HCT116 (cell line): ENCODE results near the gene MICALL2. TPM values are rescaled to one million over a fixed set of nuclear protein-coding genes. Genes with fewer than 3 reads are reported as not detected.

Experiments
- ATAC-seq: fragments of 200-7000 bp; cut with Tn5 transposase; 2 replicates; pipeline ENCODE4 v1.9.1; 2020; ENCODE audit warnings: mild to moderate bottlenecking, moderate library complexity
- BruUV-seq: library from RNA; stranded (reverse); fragments of 400-500 nt; replicated peaks from 2 replicates; lab custom pipeline; 2021; lab: Mats Ljungman, UMichigan
- CTCF ChIA-PET: fragments of 300-600 bp; sonication (Branson Sonifier 250); formaldehyde crosslinking; loops from one replicate; lab custom pipeline; 2021; ENCODE audit warnings: antibody characterized with exemption; lab: Charles Lee
- POLR2A ChIA-PET: fragments of 300-600, 350-600 bp; sonication (Branson Sonifier 250); formaldehyde crosslinking; loops from one replicate; lab custom pipeline; 2021; ENCODE audit warnings: antibody characterized with exemption; lab: Charles Lee
- RAD21 ChIA-PET, 2 experiments: fragments of 300-600 bp; sonication (Branson Sonifier 250); formaldehyde crosslinking; loops; one replicate each; lab custom pipeline; 2023; ENCODE audit warnings: low total read pairs in 2 of 2; ENCODE audit not compliant: uncharacterized antibody in 2 of 2, unreplicated experiment in 2 of 2, low non-redundant PET in 1 of 2; lab: Charles Lee
- DNase-seq: peaks from one replicate; pipeline ENCODE4 v3.0.0-alpha.2; 2010; ENCODE audit warnings: low read depth, low spot score
- H2AFZ ChIP-seq: fragments of 200-600 bp; shearing (Covaris generic), sonication (generic); 2 replicates; pipeline ENCODE4 v1.6.1; 2017; ENCODE audit warnings: low read depth, mixed run types, mixed read lengths, antibody characterized with exemption, low read length; ENCODE audit not compliant: poor library complexity, severe bottlenecking
- H3K27ac ChIP-seq: 2 replicates; pipeline ENCODE4 v1.5.1; 2012; ENCODE audit warnings: low read depth, low read length
- H3K27me3 ChIP-seq: fragments of 200-600 bp; sonication (generic); 2 replicates; pipeline ENCODE4 v1.6.1; 2016; ENCODE audit warnings: mixed run types, low read length, mixed read lengths; ENCODE audit not compliant: insufficient read depth
- H3K36me3 ChIP-seq, 2 experiments: fragments of 200-500 bp in 1 of 2; fragments of 200-600 bp in 1 of 2; sonication (Bioruptor generic) in 1 of 2; sonication (generic) in 1 of 2; 2 replicates each; pipeline versions ENCODE4 v1.5.1 to v1.6.1; 2014 to 2016; ENCODE audit warnings: low read length in 2 of 2, inconsistent platforms in 1 of 2, mixed read lengths in 1 of 2, mixed run types in 1 of 2; ENCODE audit not compliant: insufficient read depth in 2 of 2, control insufficient read depth in 1 of 2
- H3K4me1 ChIP-seq, 2 experiments: fragments of 200-600 bp in 1 of 2; sonication (generic) in 1 of 2; 2 replicates each; pipeline versions ENCODE4 v1.5.1 to v1.6.1; 2012 to 2017; ENCODE audit warnings: low read length in 2 of 2, inconsistent platforms in 1 of 2, mild to moderate bottlenecking in 1 of 2, mixed read lengths in 1 of 2, mixed run types in 1 of 2, moderate library complexity in 1 of 2; ENCODE audit not compliant: insufficient read depth in 2 of 2, control insufficient read depth in 1 of 2
- H3K4me2 ChIP-seq: fragments of 200-600 bp; sonication (generic); 2 replicates; pipeline ENCODE4 v1.6.1; 2017; ENCODE audit warnings: mixed run types, low read length, mixed read lengths
- H3K4me3 ChIP-seq, 2 experiments: fragments of 200-600 bp in 1 of 2; sonication (generic) in 1 of 2; replicated peaks in 1 of 2; 2 replicates each; pipeline ENCODE4 v1.5.1; 2011 to 2016; ENCODE audit warnings: low read length in 2 of 2, control low read depth in 1 of 2, low read depth in 1 of 2, mild to moderate bottlenecking in 1 of 2, mixed read lengths in 1 of 2, mixed run types in 1 of 2
- H3K79me2 ChIP-seq: fragments of 200-600 bp; sonication (generic); 2 replicates; pipeline ENCODE4 v1.6.1; 2017; ENCODE audit warnings: mild to moderate bottlenecking, mixed run types, low read length, moderate library complexity, mixed read lengths; ENCODE audit not compliant: insufficient read depth
- H3K9ac ChIP-seq: fragments of 200-600 bp; sonication (generic); 2 replicates; pipeline ENCODE4 v1.6.1; 2016; ENCODE audit warnings: low read length, mixed read lengths
- H3K9me2 ChIP-seq: fragments of 200-600 bp; sonication (generic), shearing (Covaris generic); 2 replicates; pipeline ENCODE4 v1.6.1; 2017; ENCODE audit warnings: mixed run types, mild to moderate bottlenecking, moderate library complexity; ENCODE audit not compliant: insufficient read depth
- H3K9me3 ChIP-seq, 2 experiments: fragments of 200-500 bp in 1 of 2; fragments of 200-600 bp in 1 of 2; sonication (Bioruptor generic) in 1 of 2; sonication (generic) in 1 of 2; 2 replicates each; pipeline ENCODE4 v1.6.1; 2014 to 2017; ENCODE audit warnings: low read length in 2 of 2, mixed read lengths in 2 of 2, inconsistent platforms in 1 of 2, low read depth in 1 of 2, mild to moderate bottlenecking in 1 of 2, mixed run types in 1 of 2, moderate library complexity in 1 of 2; ENCODE audit not compliant: control insufficient read depth in 1 of 2, insufficient read depth in 1 of 2
- H4K20me1 ChIP-seq: fragments of 200-600 bp; sonication (generic), shearing (Covaris generic); 2 replicates; pipeline ENCODE4 v1.6.1; 2017; ENCODE audit warnings: mixed run types, mild to moderate bottlenecking, moderate library complexity; ENCODE audit not compliant: insufficient read depth
- CBX3 ChIP-seq: IDR thresholded peaks from 2 replicates; pipeline ENCODE4 v1.6.1; 2012; ENCODE audit warnings: low read depth
- CEBPB ChIP-seq: IDR thresholded peaks from 2 replicates; pipeline ENCODE4 v1.6.1; 2012; ENCODE audit warnings: low read depth
- EGR1 ChIP-seq: IDR thresholded peaks from 2 replicates; pipeline ENCODE4 v1.6.1; 2012; ENCODE audit warnings: low read depth
- EZH2 ChIP-seq: fragments of 200-600 bp; sonication (generic); IDR thresholded peaks from 2 replicates; pipeline ENCODE4 v1.6.1; 2017; ENCODE audit warnings: antibody characterized with exemption, mixed run types
- EZH2phosphoT487 ChIP-seq: fragments of 200-600 bp; IDR thresholded peaks from 2 replicates; pipeline ENCODE4 v1.6.1; 2018; ENCODE audit warnings: antibody characterized with exemption, borderline replicate concordance
- JUND ChIP-seq: IDR thresholded peaks from 2 replicates; pipeline ENCODE4 v1.6.1; 2012
- POLR2A ChIP-seq: IDR thresholded peaks from 2 replicates; pipeline ENCODE4 v1.7.0; 2011; ENCODE audit warnings: borderline replicate concordance; ENCODE audit not compliant: insufficient read depth, insufficient read length; ENCODE audit errors: extremely low read depth
- POLR2AphosphoS5 ChIP-seq: IDR thresholded peaks from 2 replicates; pipeline ENCODE4 v1.6.1; 2011; ENCODE audit warnings: mild to moderate bottlenecking, low read depth, low read length, moderate library complexity
- RAD21 ChIP-seq: IDR thresholded peaks from 2 replicates; pipeline ENCODE4 v1.6.1; 2012; ENCODE audit warnings: low read depth, mild to moderate bottlenecking
- SIN3A ChIP-seq: IDR thresholded peaks from 2 replicates; pipeline ENCODE4 v1.6.1; 2012; ENCODE audit warnings: low read depth
- SP1 ChIP-seq: IDR thresholded peaks from 2 replicates; pipeline ENCODE4 v1.6.1; 2012; ENCODE audit warnings: low read depth
- SRF ChIP-seq: IDR thresholded peaks from 2 replicates; pipeline ENCODE4 v1.6.1; 2012; ENCODE audit warnings: low read depth
- YY1 ChIP-seq: IDR thresholded peaks from 2 replicates; pipeline ENCODE4 v1.6.1; 2011; ENCODE audit warnings: low read length, low read depth, moderate library complexity, mild to moderate bottlenecking; ENCODE audit not compliant: insufficient replicate concordance; ENCODE audit errors: extremely low read depth
- ZFX ChIP-seq: fragments of 450-650 bp; IDR thresholded peaks from 2 replicates; pipeline ENCODE4 v1.6.1; 2017
- ZNF274 ChIP-seq: fragments of 200-500 bp; sonication (Bioruptor generic); IDR thresholded peaks from 2 replicates; pipeline ENCODE4 v1.6.1; 2014; ENCODE audit warnings: mild to moderate bottlenecking, low read depth, low read length, inconsistent platforms
- intact Hi-C: fragments of 100-400 bp; cut with micrococcal nuclease; formaldehyde crosslinking; loops from 2 replicates; pipeline ENCODE4 v1.10.0; 2022
- total RNA-seq: library from RNA; stranded (reverse); gene quantifications from one replicate; pipeline ENCODE4 v1.2.1, GENCODE V29; 2021; ENCODE audit not compliant: unreplicated experiment
- TF ChIP-seq, protein P1 (sequence below), 3 experiments: fragments of 200-600 bp in 1 of 3; sonication (generic) in 1 of 3; IDR thresholded peaks in 2 of 3; conservative IDR thresholded peaks in 1 of 3; 2 replicates each; pipeline ENCODE4 v1.5.1; 2012 to 2017; ENCODE audit warnings: low read depth in 2 of 3, low read length in 2 of 3, antibody characterized with exemption in 1 of 3, borderline replicate concordance in 1 of 3, control low read depth in 1 of 3, mild to moderate bottlenecking in 1 of 3, mixed read lengths in 1 of 3, mixed run types in 1 of 3, moderate library complexity in 1 of 3; ENCODE audit not compliant: insufficient read depth in 1 of 3
- TF ChIP-seq, protein P2 (sequence below): IDR thresholded peaks from 2 replicates; pipeline ENCODE4 v1.6.1; 2012; ENCODE audit warnings: low read depth
- TF ChIP-seq, protein P3 (sequence below): IDR thresholded peaks from 2 replicates; pipeline ENCODE4 v1.6.1; 2011; ENCODE audit warnings: mild to moderate bottlenecking, low read length, moderate library complexity; ENCODE audit not compliant: insufficient replicate concordance; ENCODE audit errors: extremely low read depth
- TF ChIP-seq, protein P4 (sequence below): IDR thresholded peaks from 2 replicates; pipeline ENCODE4 v1.6.1; 2012
- TF ChIP-seq, protein P5 (sequence below): IDR thresholded peaks from 2 replicates; pipeline ENCODE4 v1.6.1; 2012

MICALL2 gene
- total RNA-seq, 1 experiment from 2014 or later: 60.7 TPM

DNA sequence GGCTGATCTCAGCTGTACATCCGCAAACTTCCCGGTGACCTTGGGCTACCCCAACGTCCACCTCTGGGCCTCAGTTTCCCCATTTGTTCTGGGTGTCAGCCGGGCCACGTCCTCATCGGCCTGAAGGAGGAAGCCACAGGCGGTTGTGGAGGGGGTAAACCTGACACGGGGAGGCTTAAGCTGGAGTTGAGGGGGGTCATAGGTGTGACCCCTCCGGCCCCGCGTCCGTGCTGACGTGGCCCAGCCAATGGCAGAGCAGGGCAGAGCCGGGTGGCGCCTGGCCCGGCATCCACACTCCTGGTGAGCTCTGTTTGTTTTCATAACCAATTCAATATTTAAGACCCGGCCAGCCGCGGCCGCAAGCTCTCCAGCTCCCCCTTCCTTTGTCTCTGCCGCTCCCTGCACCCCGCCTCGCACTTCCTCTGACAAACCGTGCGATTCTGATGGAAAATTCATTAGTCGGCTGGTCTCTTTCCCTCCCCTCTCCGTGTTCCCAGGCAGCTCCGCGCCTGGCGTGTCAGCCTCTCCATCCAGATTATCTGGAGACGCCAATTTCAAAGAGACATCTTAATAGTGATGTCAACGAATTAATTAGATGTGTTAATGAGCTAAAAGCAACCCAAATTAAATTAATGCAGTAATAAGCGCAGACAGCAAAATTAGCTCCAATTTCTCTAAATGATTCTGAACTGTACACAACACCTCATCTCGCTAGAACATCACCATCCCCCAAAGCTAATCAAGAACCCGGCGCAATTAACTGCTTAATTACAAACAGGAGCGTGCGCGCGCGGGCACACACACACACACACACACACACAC is 55.4 kb downstream of the MICALL2 start:
- ChIA-PET RAD21 (no interaction called here), POLR2A (no interaction called here), CTCF (interaction anchor here (1.4 kb wide), 1 partner anchor 9 kb away, joined by 3 read pairs; no protein-coding TSS in a partner anchor)
- H3K27ac ChIP-seq: no peak overlapping the region
- no peaks in the 10 kb centered on the region for H4K20me1 ChIP-seq
- peak overlapping the region; percentile 42; the same call in 1 of the 2 replicates for H3K4me2 ChIP-seq
- no peak overlapping the region for H3K4me3 ChIP-seq
- TF ChIP-seq, protein P1, sequence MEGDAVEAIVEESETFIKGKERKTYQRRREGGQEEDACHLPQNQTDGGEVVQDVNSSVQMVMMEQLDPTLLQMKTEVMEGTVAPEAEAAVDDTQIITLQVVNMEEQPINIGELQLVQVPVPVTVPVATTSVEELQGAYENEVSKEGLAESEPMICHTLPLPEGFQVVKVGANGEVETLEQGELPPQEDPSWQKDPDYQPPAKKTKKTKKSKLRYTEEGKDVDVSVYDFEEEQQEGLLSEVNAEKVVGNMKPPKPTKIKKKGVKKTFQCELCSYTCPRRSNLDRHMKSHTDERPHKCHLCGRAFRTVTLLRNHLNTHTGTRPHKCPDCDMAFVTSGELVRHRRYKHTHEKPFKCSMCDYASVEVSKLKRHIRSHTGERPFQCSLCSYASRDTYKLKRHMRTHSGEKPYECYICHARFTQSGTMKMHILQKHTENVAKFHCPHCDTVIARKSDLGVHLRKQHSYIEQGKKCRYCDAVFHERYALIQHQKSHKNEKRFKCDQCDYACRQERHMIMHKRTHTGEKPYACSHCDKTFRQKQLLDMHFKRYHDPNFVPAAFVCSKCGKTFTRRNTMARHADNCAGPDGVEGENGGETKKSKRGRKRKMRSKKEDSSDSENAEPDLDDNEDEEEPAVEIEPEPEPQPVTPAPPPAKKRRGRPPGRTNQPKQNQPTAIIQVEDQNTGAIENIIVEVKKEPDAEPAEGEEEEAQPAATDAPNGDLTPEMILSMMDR (IDR thresholded peaks at IDR 0.05 in 2 of 3, conservative IDR thresholded peaks at IDR 0.05 in 1 of 3; ENCODE audit: borderline replicate concordance in 1 of 3, insufficient read depth in 1 of 3, low read depth in 2 of 3, low read length in 2 of 3): no peak
- TF ChIP-seq JUND (no peak), ZFX (no peak), POLR2AphosphoS5 (no peak), POLR2A (no peak), CEBPB (no peak), SP1 (no peak), RAD21 (no peak), EGR1 (no peak), EZH2 (no peak), CBX3 (no peak), SIN3A (no peak), EZH2phosphoT487 (no peak), ZNF274 (no peak), YY1 (no peak), SRF (no peak)
- TF ChIP-seq, protein P2, sequence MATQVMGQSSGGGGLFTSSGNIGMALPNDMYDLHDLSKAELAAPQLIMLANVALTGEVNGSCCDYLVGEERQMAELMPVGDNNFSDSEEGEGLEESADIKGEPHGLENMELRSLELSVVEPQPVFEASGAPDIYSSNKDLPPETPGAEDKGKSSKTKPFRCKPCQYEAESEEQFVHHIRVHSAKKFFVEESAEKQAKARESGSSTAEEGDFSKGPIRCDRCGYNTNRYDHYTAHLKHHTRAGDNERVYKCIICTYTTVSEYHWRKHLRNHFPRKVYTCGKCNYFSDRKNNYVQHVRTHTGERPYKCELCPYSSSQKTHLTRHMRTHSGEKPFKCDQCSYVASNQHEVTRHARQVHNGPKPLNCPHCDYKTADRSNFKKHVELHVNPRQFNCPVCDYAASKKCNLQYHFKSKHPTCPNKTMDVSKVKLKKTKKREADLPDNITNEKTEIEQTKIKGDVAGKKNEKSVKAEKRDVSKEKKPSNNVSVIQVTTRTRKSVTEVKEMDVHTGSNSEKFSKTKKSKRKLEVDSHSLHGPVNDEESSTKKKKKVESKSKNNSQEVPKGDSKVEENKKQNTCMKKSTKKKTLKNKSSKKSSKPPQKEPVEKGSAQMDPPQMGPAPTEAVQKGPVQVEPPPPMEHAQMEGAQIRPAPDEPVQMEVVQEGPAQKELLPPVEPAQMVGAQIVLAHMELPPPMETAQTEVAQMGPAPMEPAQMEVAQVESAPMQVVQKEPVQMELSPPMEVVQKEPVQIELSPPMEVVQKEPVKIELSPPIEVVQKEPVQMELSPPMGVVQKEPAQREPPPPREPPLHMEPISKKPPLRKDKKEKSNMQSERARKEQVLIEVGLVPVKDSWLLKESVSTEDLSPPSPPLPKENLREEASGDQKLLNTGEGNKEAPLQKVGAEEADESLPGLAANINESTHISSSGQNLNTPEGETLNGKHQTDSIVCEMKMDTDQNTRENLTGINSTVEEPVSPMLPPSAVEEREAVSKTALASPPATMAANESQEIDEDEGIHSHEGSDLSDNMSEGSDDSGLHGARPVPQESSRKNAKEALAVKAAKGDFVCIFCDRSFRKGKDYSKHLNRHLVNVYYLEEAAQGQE: no peak
- TF ChIP-seq, protein P3, sequence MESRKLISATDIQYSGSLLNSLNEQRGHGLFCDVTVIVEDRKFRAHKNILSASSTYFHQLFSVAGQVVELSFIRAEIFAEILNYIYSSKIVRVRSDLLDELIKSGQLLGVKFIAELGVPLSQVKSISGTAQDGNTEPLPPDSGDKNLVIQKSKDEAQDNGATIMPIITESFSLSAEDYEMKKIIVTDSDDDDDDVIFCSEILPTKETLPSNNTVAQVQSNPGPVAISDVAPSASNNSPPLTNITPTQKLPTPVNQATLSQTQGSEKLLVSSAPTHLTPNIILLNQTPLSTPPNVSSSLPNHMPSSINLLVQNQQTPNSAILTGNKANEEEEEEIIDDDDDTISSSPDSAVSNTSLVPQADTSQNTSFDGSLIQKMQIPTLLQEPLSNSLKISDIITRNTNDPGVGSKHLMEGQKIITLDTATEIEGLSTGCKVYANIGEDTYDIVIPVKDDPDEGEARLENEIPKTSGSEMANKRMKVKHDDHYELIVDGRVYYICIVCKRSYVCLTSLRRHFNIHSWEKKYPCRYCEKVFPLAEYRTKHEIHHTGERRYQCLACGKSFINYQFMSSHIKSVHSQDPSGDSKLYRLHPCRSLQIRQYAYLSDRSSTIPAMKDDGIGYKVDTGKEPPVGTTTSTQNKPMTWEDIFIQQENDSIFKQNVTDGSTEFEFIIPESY: no peak
- TF ChIP-seq, protein P4, sequence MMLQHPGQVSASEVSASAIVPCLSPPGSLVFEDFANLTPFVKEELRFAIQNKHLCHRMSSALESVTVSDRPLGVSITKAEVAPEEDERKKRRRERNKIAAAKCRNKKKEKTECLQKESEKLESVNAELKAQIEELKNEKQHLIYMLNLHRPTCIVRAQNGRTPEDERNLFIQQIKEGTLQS: no peak
- TF ChIP-seq, protein P5, sequence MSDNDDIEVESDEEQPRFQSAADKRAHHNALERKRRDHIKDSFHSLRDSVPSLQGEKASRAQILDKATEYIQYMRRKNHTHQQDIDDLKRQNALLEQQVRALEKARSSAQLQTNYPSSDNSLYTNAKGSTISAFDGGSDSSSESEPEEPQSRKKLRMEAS: no peak
- DNase-seq: no peak
- peak overlapping the region; percentile 76 for H2AFZ ChIP-seq
- no peaks in the 10 kb centered on the region for H3K79me2 ChIP-seq
- ATAC-seq: peak; percentile 41
- peaks cover 0 to 4% of the 10 kb centered on the region in 2 experiments; a peak in 1 of 4 replicates for H3K9me3 ChIP-seq
- H3K9me2 ChIP-seq: no peaks in the 10 kb centered on the region
- H3K27me3 ChIP-seq: no peaks in the 10 kb centered on the region
- no peak overlapping the region for H3K9ac ChIP-seq
- BruUV-seq: no TSS peak
- no peaks in the 10 kb centered on the region for H3K36me3 ChIP-seq
- H3K4me1 ChIP-seq: peaks cover 5 to 20% of the 10 kb centered on the region in 2 experiments
- intact Hi-C loops: loop anchor here (5.0 kb wide), 1 partner anchor 37 kb away; no protein-coding TSS in a partner anchor
